Loucy (cell line): ENCODE results near the gene BMPR1B.

Experiments
- EZH2phosphoT487 ChIP-seq: fragments of 200-600 bp; IDR thresholded peaks from 2 replicates; pipeline ENCODE4 v1.6.1; 2018; ENCODE audit warnings: antibody characterized with exemption, mild to moderate bottlenecking, moderate library complexity, borderline replicate concordance
- TF ChIP-seq, protein P1 (sequence below): fragments of 200-600 bp; sonication (generic); conservative IDR thresholded peaks from 2 replicates; pipeline ENCODE4 v1.5.1; 2014; ENCODE audit warnings: mild to moderate bottlenecking, antibody characterized with exemption, low read length

DNA sequence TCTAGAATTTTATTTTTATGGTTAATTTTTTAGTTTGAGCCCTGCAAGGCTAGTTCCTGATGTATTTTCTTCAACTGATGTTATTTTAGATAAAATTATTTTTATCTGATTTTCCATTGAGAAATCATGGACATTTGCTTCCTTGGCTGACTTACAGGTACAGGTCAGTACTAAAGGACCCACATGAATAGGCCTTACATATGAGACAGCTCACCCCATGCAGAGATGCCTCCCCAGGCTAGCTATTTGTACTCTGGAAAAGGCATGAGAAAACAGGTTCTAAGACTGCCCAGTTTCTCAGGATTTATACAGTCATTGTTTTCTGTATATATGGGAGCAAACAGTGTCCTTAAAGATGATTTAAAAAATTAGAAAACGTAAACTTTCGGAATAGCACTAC is 255.5 kb downstream of the BMPR1B start:
- TF ChIP-seq, protein P1, sequence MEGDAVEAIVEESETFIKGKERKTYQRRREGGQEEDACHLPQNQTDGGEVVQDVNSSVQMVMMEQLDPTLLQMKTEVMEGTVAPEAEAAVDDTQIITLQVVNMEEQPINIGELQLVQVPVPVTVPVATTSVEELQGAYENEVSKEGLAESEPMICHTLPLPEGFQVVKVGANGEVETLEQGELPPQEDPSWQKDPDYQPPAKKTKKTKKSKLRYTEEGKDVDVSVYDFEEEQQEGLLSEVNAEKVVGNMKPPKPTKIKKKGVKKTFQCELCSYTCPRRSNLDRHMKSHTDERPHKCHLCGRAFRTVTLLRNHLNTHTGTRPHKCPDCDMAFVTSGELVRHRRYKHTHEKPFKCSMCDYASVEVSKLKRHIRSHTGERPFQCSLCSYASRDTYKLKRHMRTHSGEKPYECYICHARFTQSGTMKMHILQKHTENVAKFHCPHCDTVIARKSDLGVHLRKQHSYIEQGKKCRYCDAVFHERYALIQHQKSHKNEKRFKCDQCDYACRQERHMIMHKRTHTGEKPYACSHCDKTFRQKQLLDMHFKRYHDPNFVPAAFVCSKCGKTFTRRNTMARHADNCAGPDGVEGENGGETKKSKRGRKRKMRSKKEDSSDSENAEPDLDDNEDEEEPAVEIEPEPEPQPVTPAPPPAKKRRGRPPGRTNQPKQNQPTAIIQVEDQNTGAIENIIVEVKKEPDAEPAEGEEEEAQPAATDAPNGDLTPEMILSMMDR: no peak
- TF ChIP-seq EZH2phosphoT487: no peak
